ENCODE measurements around the gene TMEM59.

DNA sequence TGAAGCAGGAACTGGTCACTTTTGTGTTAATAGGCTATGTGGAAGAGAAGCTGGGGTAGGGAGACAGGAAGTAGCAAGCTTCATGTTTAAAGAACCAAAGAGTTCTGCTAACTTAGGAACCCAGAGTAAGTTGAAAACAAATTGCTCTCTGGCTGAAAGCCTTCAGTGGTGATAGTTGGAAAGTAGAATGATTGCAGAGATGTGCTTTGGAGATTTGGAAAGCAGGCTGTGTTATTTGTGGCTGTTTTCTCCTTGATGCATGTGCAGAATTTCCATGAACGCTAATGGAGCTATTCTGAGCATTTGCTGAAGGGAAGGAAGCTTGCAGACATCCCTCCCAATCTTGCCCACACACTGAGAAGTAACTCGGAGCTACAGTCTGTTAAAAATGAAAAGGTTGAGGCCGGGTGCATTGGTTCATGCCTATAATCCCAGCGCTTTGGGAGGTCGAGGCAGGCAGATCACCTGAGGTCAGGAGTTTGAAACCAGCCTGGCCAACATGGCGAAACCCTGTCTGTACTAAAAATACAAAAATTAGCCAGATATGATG lies 46.1 kb upstream of the TMEM59 start:
- TF ChIP-seq CTCF (IDR thresholded peaks at IDR 0.05) (no peak), POLR2A (IDR thresholded peaks at IDR 0.05) (no peak)

Data from Peyer's patch (tissue), 4 donors.